K562 (cell line): ENCODE measurements around the gene METTL6. TPM values are rescaled to one million over a fixed set of nuclear protein-coding genes. Genes with fewer than 3 reads are reported as not detected.

Experiments used
- ATAC-seq: fragments of 200-7000 bp; cut with Tn5 transposase; 3 replicates; pipeline ENCODE4 v1.9.1; 2020; ENCODE audit warnings: moderate library complexity
- BruUV-seq: library from RNA; stranded (reverse); fragments of 400-500 nt; replicated peaks from 2 replicates; lab custom pipeline; 2021; lab: Mats Ljungman, UMichigan
- CTCF ChIA-PET: fragments of 300-600 bp; formaldehyde crosslinking; extraction: SDS; loops from one replicate; lab custom pipeline; 2021; ENCODE audit warnings: low intra/inter-chr PET ratio; lab: Yijun Ruan, JAX
- POLR2A ChIA-PET: fragments of 300-600, 350-650 bp; sonication (Branson Sonifier 250); formaldehyde crosslinking; extraction: SDS; loops from one replicate; lab custom pipeline; 2021; ENCODE audit warnings: antibody characterized with exemption, inconsistent platforms; lab: Yijun Ruan, JAX
- DNase-seq, 4 experiments: peaks; one replicate each; pipeline versions ENCODE4 v3.0.0 to v3.0.0-alpha.2; 2011 to 2018; ENCODE audit warnings: low spot score in 3 of 4, mixed read lengths in 3 of 4; ENCODE audit errors: extremely low read depth in 1 of 4
- FAIRE-seq: peaks from 2 replicates; lab custom pipeline; 2011; peaks lifted over from hg19 to GRCh38; lab: Jason Lieb, UNC
- H2AFZ ChIP-seq: 2 replicates; pipeline ENCODE4 v1.6.0; 2011; ENCODE audit warnings: low read depth, low read length, control low read depth, inconsistent platforms
- H3K27ac ChIP-seq: fragments of 200-600 bp; 3 replicates; pipeline ENCODE4 v1.8.0; 2011; ENCODE audit warnings: low read depth, mild to moderate bottlenecking, control low read depth, inconsistent platforms, low read length, moderate library complexity, mixed read lengths; ENCODE audit errors: extremely low read depth
- H3K27me3 ChIP-seq, 2 experiments: fragments of 300-600 bp in 1 of 2; 2 replicates in 1 of 2; 3 replicates in 1 of 2; pipeline versions ENCODE4 v1.6.0 to v1.8.0; 2011; ENCODE audit warnings: inconsistent platforms in 2 of 2, low read length in 2 of 2, mild to moderate bottlenecking in 1 of 2, mixed read lengths in 1 of 2, moderate library complexity in 1 of 2; ENCODE audit not compliant: control insufficient read depth in 2 of 2, insufficient read depth in 2 of 2
- H3K36me3 ChIP-seq: fragments of 300-600 bp; 3 replicates; pipeline ENCODE4 v1.8.0; 2011; ENCODE audit warnings: mild to moderate bottlenecking, low read length, inconsistent platforms; ENCODE audit not compliant: control insufficient read depth, insufficient read depth
- H3K4me1 ChIP-seq, 2 experiments: fragments of 200-600 bp in 1 of 2; replicated peaks in 1 of 2; 2 replicates in 1 of 2; 3 replicates in 1 of 2; pipeline versions ENCODE4 v1.5.1 to v1.8.0; 2011; ENCODE audit warnings: inconsistent platforms in 2 of 2, low read length in 2 of 2, mild to moderate bottlenecking in 1 of 2, mixed read lengths in 1 of 2, moderate library complexity in 1 of 2; ENCODE audit not compliant: control insufficient read depth in 2 of 2, insufficient read depth in 2 of 2
- H3K4me2 ChIP-seq: 2 replicates; pipeline ENCODE4 v1.6.1; 2011; ENCODE audit warnings: low read length, control low read depth, inconsistent platforms, mixed read lengths; ENCODE audit not compliant: insufficient read depth
- H3K4me3 ChIP-seq: fragments of 200-600 bp; sonication (generic), shearing (Covaris generic); 2 replicates; pipeline ENCODE4 v1.5.1; 2016; ENCODE audit warnings: control low read depth, inconsistent platforms
- H3K79me2 ChIP-seq: fragments of 200-600 bp; 3 replicates; pipeline ENCODE4 v1.8.0; 2011; ENCODE audit warnings: low read length, inconsistent platforms; ENCODE audit not compliant: control insufficient read depth, insufficient read depth
- H3K9ac ChIP-seq, 2 experiments: 2 replicates each; pipeline versions ENCODE4 v1.6.0 to v1.6.1; 2011; ENCODE audit warnings: low read depth in 2 of 2, low read length in 2 of 2, control low read depth in 1 of 2, inconsistent platforms in 1 of 2, mild to moderate bottlenecking in 1 of 2, mixed read lengths in 1 of 2; ENCODE audit not compliant: insufficient read depth in 1 of 2
- H3K9me1 ChIP-seq: one replicate; pipeline ENCODE4 v1.6.0; 2011; ENCODE audit warnings: inconsistent platforms, mild to moderate bottlenecking, low read length, moderate library complexity; ENCODE audit not compliant: control insufficient read depth, insufficient read depth
- H3K9me3 ChIP-seq: replicated peaks from 2 replicates; pipeline ENCODE4 v1.5.1; 2011; ENCODE audit warnings: low read depth, low read length, inconsistent platforms; ENCODE audit not compliant: control insufficient read depth, insufficient read depth
- H4K20me1 ChIP-seq: replicated peaks from 2 replicates; pipeline ENCODE4 v1.6.1; 2011; ENCODE audit warnings: low read length, inconsistent platforms, mixed read lengths; ENCODE audit not compliant: control insufficient read depth, insufficient read depth
- BHLHE40 ChIP-seq: IDR thresholded peaks from 2 replicates; pipeline ENCODE4 v1.6.1; 2011; ENCODE audit warnings: low read length, improper control_type of control experiment
- GABPB2 ChIP-seq: fragments of 250-450 bp; sonication (Bioruptor Pico); conservative IDR thresholded peaks from 2 replicates; pipeline ENCODE4 v1.5.1; 2021; ENCODE audit warnings: mild to moderate bottlenecking
- NR2C2 ChIP-seq, 2 experiments: fragments of 200-800 bp in 1 of 2; sonication (Bioruptor generic) in 1 of 2; sonication (generic) in 1 of 2; formaldehyde crosslinking in 1 of 2; IDR thresholded peaks; 2 replicates each; pipeline versions ENCODE4 v1.6.1 to v1.8.0; 2016 to 2022; ENCODE audit warnings: mild to moderate bottlenecking in 1 of 2, missing compliant biosample characterization in 1 of 2, missing genetic modification characterization in 1 of 2, missing genetic modification reagents in 1 of 2
- REST ChIP-seq, 2 experiments: fragments of 450-650 bp; formaldehyde crosslinking in 1 of 2; IDR thresholded peaks; 2 replicates each; pipeline versions ENCODE4 v1.4.0 to v1.6.1; 2014 to 2020; ENCODE audit warnings: mild to moderate bottlenecking in 2 of 2, borderline replicate concordance in 1 of 2, low read depth in 1 of 2
- SAFB2 ChIP-seq: fragments of 200-400 bp; formaldehyde crosslinking; IDR thresholded peaks from 2 replicates; pipeline ENCODE4 v1.6.1; 2018; ENCODE audit warnings: borderline replicate concordance, low read length, low read depth, moderate library complexity; ENCODE audit not compliant: severe bottlenecking
- THRA ChIP-seq: fragments of 450-650 bp; IDR thresholded peaks from 2 replicates; pipeline ENCODE4 v1.6.1; 2017; ENCODE audit warnings: mild to moderate bottlenecking, moderate library complexity
- TRIM24 ChIP-seq, 2 experiments: fragments of 450-650 bp; IDR thresholded peaks; 2 replicates each; pipeline ENCODE4 v1.6.1; 2016
- ZHX1 ChIP-seq: fragments of 150-350 bp; conservative IDR thresholded peaks from 2 replicates; pipeline ENCODE4 v1.6.1; 2014; ENCODE audit warnings: low read length
- ZNF561 ChIP-seq: fragments of 450-650 bp; formaldehyde crosslinking; conservative IDR thresholded peaks from 2 replicates; pipeline ENCODE4 v1.4.0; 2020; ENCODE audit warnings: mild to moderate bottlenecking, moderate library complexity
- WGBS: fragments of 100-300 bp; shearing (Covaris generic); methylation state at CpG from one replicate; pipeline ENCODE4 v1.1.6; 2016; ENCODE audit warnings: low coverage, mixed read lengths; ENCODE audit not compliant: insufficient coverage; ENCODE audit errors: missing lambda C conversion rate; 5-methylcytosine and 5-hydroxymethylcytosine counted together
- in situ Hi-C: fragments of 300-500 bp; cut with MboI; formaldehyde crosslinking; loops from 4 replicates; pipeline ENCODE4 v1.15.0; 2018; ENCODE audit warnings: inconsistent platforms, mixed read lengths
- intact Hi-C: fragments of 100-400 bp; cut with micrococcal nuclease; formaldehyde crosslinking; loops from 2 replicates; pipeline ENCODE4 v1.14.2; 2022
- polyA plus RNA-seq, 8 experiments: library from polyadenylated mRNA; depleted of rRNA in 4 of 8; stranded (reverse) in 5 of 8; unstranded in 3 of 8; fragments of >200 nt; fragmentation: Nextera tagmentation in 2 of 8; fragmentation: Illumina TruSeq in 1 of 8; extraction: Ambion mirVana in 2 of 8; extraction: Trizol in 1 of 8; gene quantifications; 2 replicates each; pipeline versions ENCODE4 v1.2.1 to v1.2.3, GENCODE V29; 2011 to 2014; ENCODE audit warnings: inconsistent platforms in 1 of 8, missing spikeins in 1 of 8
- total RNA-seq, 7 experiments: library from RNA; depleted of rRNA in 6 of 7; stranded (reverse); fragments of >200 nt in 6 of 7; fragmentation: Illumina TruSeq in 2 of 7; extraction: Trizol in 2 of 7; gene quantifications; 2 replicates each; pipeline versions ENCODE4 v1.2.1 to v1.2.3, GENCODE V29; 2011 to 2021; ENCODE audit warnings: low replicate concordance in 1 of 7

Gene METTL6
- total and polyA plus RNA-seq, 9 of the 15 experiments (the other 6 are each of a cell fraction or from before 2014, with no cell fraction given), result 18.8 to 61.5 (median 33.9) TPM

GRCh38 chr3:15458212-15458780 is 31.0 kb upstream of the METTL6 start:
- H3K27me3 ChIP-seq, result peaks cover 26 to 32% of the 10 kb centered on the region in 2 experiments; a peak in 4 of 5 replicates
- peak overlapping the region; percentile 21; the same call in 1 of the 2 replicates for H2AFZ ChIP-seq
- no peak overlapping the region for H3K4me2 ChIP-seq
- no peak overlapping the region for H3K9ac ChIP-seq
- H3K36me3 ChIP-seq, result no peaks in the 10 kb centered on the region
- no peak overlapping the region for H3K4me3 ChIP-seq
- H3K27ac ChIP-seq, result no peak overlapping the region
- ChIA-PET POLR2A (no interaction called here), CTCF (no interaction called here)
- no peak for FAIRE-seq
- H3K9me3 ChIP-seq, result no peaks in the 10 kb centered on the region
- intact Hi-C loops (no loop called here), in situ Hi-C loops (no loop called here)
- H3K4me1 ChIP-seq, result 0 out of 5 replicates have a peak, but pooled peaks cover 0 to 2% of the 10 kb centered on the region in 2 experiments
- no peaks in the 10 kb centered on the region for H4K20me1 ChIP-seq
- BruUV-seq, result no TSS peak
- WGBS, result 28% methylated on average over 7 of the region's 7 CpGs
- no peaks in the 10 kb centered on the region for H3K79me2 ChIP-seq
- peak in 2 of 4 experiments; percentile 30 to 33 for DNase-seq
- no peaks in the 10 kb centered on the region for H3K9me1 ChIP-seq
- ATAC-seq, result peak; percentile 55
- TF ChIP-seq THRA (no peak), ZNF561 (CRISPR knock-in tag) (no peak), GABPB2 (CRISPR knock-in tag) (no peak), BHLHE40 (no peak), NR2C2 (CRISPR knock-in tag; IDR thresholded peaks at IDR 0.05) (no peak), NR2C2 (tag; IDR thresholded peaks at IDR 0.05) (no peak), TRIM24 (IDR thresholded peaks at IDR 0.05) (0 out of 4 replicates have a peak, but pooled peaks have one; percentile 34 to 46), REST (IDR thresholded peaks at IDR 0.05; ENCODE audit: borderline replicate concordance) (no peak), REST (CRISPR knock-in tag; IDR thresholded peaks at IDR 0.05; ENCODE audit: low read depth) (no peak), SAFB2 (no peak), ZHX1 (no peak)
